HEK293 (cell line): ENCODE results near the gene CRTC1.

ENCODE experiments used
- CTCF ChIA-PET: fragments of 350-600 bp; formaldehyde crosslinking; extraction: SDS; loops from one replicate; lab custom pipeline; 2021; ENCODE audit warnings: antibody characterized with exemption; lab: Yijun Ruan, JAX
- POLR2A ChIA-PET: fragments of 300-600 bp; formaldehyde crosslinking; extraction: SDS; loops from one replicate; lab custom pipeline; 2020; ENCODE audit warnings: antibody characterized with exemption, inconsistent platforms; lab: Yijun Ruan, JAX
- H3K27ac ChIP-seq: fragments of 200-500 bp; sonication (Bioruptor generic); 2 replicates; pipeline ENCODE4 v1.5.1; 2014; ENCODE audit warnings: low read depth, low read length, control low read depth, inconsistent platforms; ENCODE audit errors: extremely low read depth
- H3K36me3 ChIP-seq, 2 experiments: fragments of 200-500 bp in 1 of 2; sonication (Bioruptor generic) in 1 of 2; 1 replicate in 1 of 2; 2 replicates in 1 of 2; pipeline ENCODE4 v1.5.1; 2014 to 2017; ENCODE audit warnings: inconsistent platforms in 2 of 2, low read length in 2 of 2; ENCODE audit not compliant: control insufficient read depth in 2 of 2, insufficient read depth in 1 of 2
- H3K4me1 ChIP-seq: fragments of 200-500 bp; sonication (Bioruptor generic); 2 replicates; pipeline ENCODE4 v1.5.1; 2014; ENCODE audit warnings: mild to moderate bottlenecking, low read length, inconsistent platforms; ENCODE audit not compliant: control insufficient read depth, insufficient read depth
- H3K4me3 ChIP-seq: 2 replicates; pipeline ENCODE4 v1.5.1; 2011; ENCODE audit warnings: low read depth, mild to moderate bottlenecking, control low read depth, low read length, moderate library complexity
- H3K9me3 ChIP-seq: fragments of 200-500 bp; sonication (Bioruptor generic); 2 replicates; pipeline ENCODE4 v1.5.1; 2014; ENCODE audit warnings: low read depth, low read length, inconsistent platforms; ENCODE audit not compliant: control insufficient read depth, insufficient read depth
- KLF9 ChIP-seq: fragments of 450-650 bp; formaldehyde crosslinking; IDR thresholded peaks from 2 replicates; pipeline ENCODE4 v1.5.1; 2016; ENCODE audit warnings: missing biosample characterization, missing genetic modification characterization, low read depth
- OVOL3 ChIP-seq: fragments of 450-650 bp; formaldehyde crosslinking; IDR thresholded peaks from 2 replicates; pipeline ENCODE4 v1.5.1; 2016; ENCODE audit warnings: missing biosample characterization, missing genetic modification characterization
- SP2 ChIP-seq: fragments of 450-650 bp; formaldehyde crosslinking; IDR thresholded peaks from 2 replicates; pipeline ENCODE4 v1.5.1; 2016; ENCODE audit warnings: missing biosample characterization, missing genetic modification characterization
- SP3 ChIP-seq: fragments of 450-650 bp; formaldehyde crosslinking; IDR thresholded peaks from 2 replicates; pipeline ENCODE4 v1.5.1; 2016; ENCODE audit warnings: missing biosample characterization, missing genetic modification characterization
- TCF7L2 ChIP-seq: IDR thresholded peaks from 2 replicates; pipeline ENCODE4 v1.6.1; 2011; ENCODE audit warnings: low read depth, mild to moderate bottlenecking, inconsistent platforms, low read length, moderate library complexity, borderline replicate concordance
- ZBTB10 ChIP-seq: fragments of 450-650 bp; formaldehyde crosslinking; IDR thresholded peaks from 2 replicates; pipeline ENCODE4 v1.5.1; 2016; ENCODE audit warnings: missing biosample characterization, missing genetic modification characterization
- ZBTB20 ChIP-seq: fragments of 450-650 bp; formaldehyde crosslinking; IDR thresholded peaks from 2 replicates; pipeline ENCODE4 v1.5.1; 2016; ENCODE audit warnings: missing biosample characterization, missing genetic modification characterization
- ZBTB49 ChIP-seq: fragments of 450-650 bp; formaldehyde crosslinking; IDR thresholded peaks from 2 replicates; pipeline ENCODE4 v1.5.1; 2016; ENCODE audit warnings: missing biosample characterization, missing genetic modification characterization, low read depth
- ZBTB8A ChIP-seq: fragments of 450-650 bp; formaldehyde crosslinking; IDR thresholded peaks from 2 replicates; pipeline ENCODE4 v1.5.1; 2016; ENCODE audit warnings: missing biosample characterization, missing genetic modification characterization
- ZFP37 ChIP-seq: fragments of 450-650 bp; formaldehyde crosslinking; IDR thresholded peaks from 2 replicates; pipeline ENCODE4 v1.5.1; 2016; ENCODE audit warnings: missing biosample characterization, missing genetic modification characterization
- ZFP41 ChIP-seq: fragments of 450-650 bp; formaldehyde crosslinking; IDR thresholded peaks from 2 replicates; pipeline ENCODE4 v1.5.1; 2016; ENCODE audit warnings: missing biosample characterization, missing genetic modification characterization, borderline replicate concordance
- ZNF112 ChIP-seq: fragments of 450-650 bp; formaldehyde crosslinking; IDR thresholded peaks from 2 replicates; pipeline ENCODE4 v1.5.0; 2017; ENCODE audit warnings: missing biosample characterization, missing genetic modification characterization
- ZNF121 ChIP-seq: fragments of 450-650 bp; formaldehyde crosslinking; IDR thresholded peaks from 2 replicates; pipeline ENCODE4 v1.5.1; 2016; ENCODE audit warnings: missing biosample characterization, missing genetic modification characterization
- ZNF211 ChIP-seq: fragments of 450-650 bp; formaldehyde crosslinking; IDR thresholded peaks from 2 replicates; pipeline ENCODE4 v1.5.1; 2016; ENCODE audit warnings: low read depth, missing biosample characterization, missing genetic modification characterization
- ZNF221 ChIP-seq: fragments of 450-650 bp; formaldehyde crosslinking; IDR thresholded peaks from 2 replicates; pipeline ENCODE4 v1.5.1; 2017; ENCODE audit warnings: missing biosample characterization, missing genetic modification characterization, borderline replicate concordance
- ZNF223 ChIP-seq: fragments of 450-650 bp; formaldehyde crosslinking; IDR thresholded peaks from 2 replicates; pipeline ENCODE4 v1.5.1; 2016; ENCODE audit warnings: missing biosample characterization, missing genetic modification characterization
- ZNF24 ChIP-seq: fragments of 450-650 bp; formaldehyde crosslinking; IDR thresholded peaks from 2 replicates; pipeline ENCODE4 v1.5.1; 2016; ENCODE audit warnings: missing biosample characterization, missing genetic modification characterization
- ZNF280C ChIP-seq: fragments of 450-650 bp; formaldehyde crosslinking; IDR thresholded peaks from 2 replicates; pipeline ENCODE4 v1.5.1; 2016; ENCODE audit warnings: missing biosample characterization, missing genetic modification characterization
- ZNF335 ChIP-seq: fragments of 450-650 bp; formaldehyde crosslinking; conservative IDR thresholded peaks from 2 replicates; pipeline ENCODE4 v1.5.1; 2016; ENCODE audit warnings: missing biosample characterization, missing genetic modification characterization
- ZNF366 ChIP-seq: fragments of 450-650 bp; formaldehyde crosslinking; conservative IDR thresholded peaks from 2 replicates; pipeline ENCODE4 v1.5.1; 2016; ENCODE audit warnings: missing biosample characterization, missing genetic modification characterization
- ZNF394 ChIP-seq: fragments of 450-650 bp; formaldehyde crosslinking; IDR thresholded peaks from 2 replicates; pipeline ENCODE4 v1.5.1; 2016; ENCODE audit warnings: missing biosample characterization, missing genetic modification characterization, mild to moderate bottlenecking, moderate library complexity, borderline replicate concordance
- TF ChIP-seq, protein P1 (sequence below): fragments of 450-650 bp; formaldehyde crosslinking; IDR thresholded peaks from 2 replicates; pipeline ENCODE4 v1.5.1; 2016; ENCODE audit warnings: missing biosample characterization, missing genetic modification characterization
- TF ChIP-seq, protein P2 (sequence below): fragments of 450-650 bp; formaldehyde crosslinking; IDR thresholded peaks from 2 replicates; pipeline ENCODE4 v1.5.1; 2016; ENCODE audit warnings: missing biosample characterization, missing genetic modification characterization

The CRTC1 gene

DNA sequence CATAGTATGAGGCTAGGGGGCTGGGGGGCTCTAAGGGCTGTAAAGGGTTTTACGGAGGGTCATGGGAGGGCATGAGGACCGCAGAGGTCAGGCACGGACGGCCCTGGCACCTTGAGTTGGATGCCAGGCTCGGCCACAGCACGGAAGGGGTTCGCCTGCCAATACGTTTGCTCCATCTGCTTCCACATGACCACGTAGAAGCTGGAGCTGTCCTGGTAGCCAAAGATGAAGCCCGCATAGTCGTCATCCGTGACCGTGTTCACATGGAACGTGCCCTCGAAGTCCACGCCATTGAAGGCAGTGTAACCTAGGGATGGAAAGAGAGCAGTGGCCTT is 101.3 kb downstream of the CRTC1 start:
- Histone ChIP-seq H3K9me3 (no peaks in the 10 kb centered on the region), H3K4me1 (peaks cover 4% of the 10 kb centered on the region), H3K36me3 (no peaks in the 10 kb centered on the region), H3K27ac (no peak overlapping the region), H3K4me3 (no peak overlapping the region)
- ChIA-PET CTCF (interaction anchor here (1.0 kb wide), 1 partner anchor 62 kb away, joined by 3 read pairs; no protein-coding TSS in a partner anchor), POLR2A (no interaction called here)
- TF ChIP-seq ZNF24 (tag by site-specific recombination) = no peak
- no peak for TF ChIP-seq ZNF211 (tag by site-specific recombination)
- TF ChIP-seq ZNF366 (tag by site-specific recombination) = no peak
- no peak for TF ChIP-seq OVOL3
- no peak for TF ChIP-seq ZNF335 (tag by site-specific recombination)
- no peak for TF ChIP-seq ZFP41 (tag by site-specific recombination)
- no peak for TF ChIP-seq ZNF121
- TF ChIP-seq, protein P1, sequence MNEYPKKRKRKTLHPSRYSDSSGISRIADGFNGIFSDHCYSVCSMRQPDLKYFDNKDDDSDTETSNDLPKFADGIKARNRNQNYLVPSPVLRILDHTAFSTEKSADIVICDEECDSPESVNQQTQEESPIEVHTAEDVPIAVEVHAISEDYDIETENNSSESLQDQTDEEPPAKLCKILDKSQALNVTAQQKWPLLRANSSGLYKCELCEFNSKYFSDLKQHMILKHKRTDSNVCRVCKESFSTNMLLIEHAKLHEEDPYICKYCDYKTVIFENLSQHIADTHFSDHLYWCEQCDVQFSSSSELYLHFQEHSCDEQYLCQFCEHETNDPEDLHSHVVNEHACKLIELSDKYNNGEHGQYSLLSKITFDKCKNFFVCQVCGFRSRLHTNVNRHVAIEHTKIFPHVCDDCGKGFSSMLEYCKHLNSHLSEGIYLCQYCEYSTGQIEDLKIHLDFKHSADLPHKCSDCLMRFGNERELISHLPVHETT (tag by site-specific recombination) = no peak
- no peak for TF ChIP-seq ZNF112 (tag by site-specific recombination)
- no peak for TF ChIP-seq ZNF223 (tag by site-specific recombination)
- TF ChIP-seq, all 188 proteins: peak for 0

- Histone ChIP-seq H3K36me3 (no peaks in the 10 kb centered on the region), H3K27ac (peak overlapping the region; percentile 40; the same call in 1 of the 2 replicates), H3K9me3 (no peaks in the 10 kb centered on the region), H3K4me1 (peaks cover 4% of the 10 kb centered on the region), H3K4me3 (no peak overlapping the region)
- ChIA-PET POLR2A (no interaction called here), CTCF (interaction anchor here (0.8 to 1.0 kb wide), 2 partner anchors 14 to 62 kb away, joined by 3 read pairs; no protein-coding TSS in a partner anchor)
- TF ChIP-seq ZBTB8A (tag by site-specific recombination) = 0 out of 2 replicates have a peak, but pooled peaks have one; percentile 15
- no peak for TF ChIP-seq ZNF221 (tag by site-specific recombination)
- TF ChIP-seq SP3 (tag by site-specific recombination) = peak; percentile 83
- peak; percentile 71; the same call in 1 of the 2 replicates for TF ChIP-seq ZNF394 (tag by site-specific recombination)
- TF ChIP-seq, protein P2, sequence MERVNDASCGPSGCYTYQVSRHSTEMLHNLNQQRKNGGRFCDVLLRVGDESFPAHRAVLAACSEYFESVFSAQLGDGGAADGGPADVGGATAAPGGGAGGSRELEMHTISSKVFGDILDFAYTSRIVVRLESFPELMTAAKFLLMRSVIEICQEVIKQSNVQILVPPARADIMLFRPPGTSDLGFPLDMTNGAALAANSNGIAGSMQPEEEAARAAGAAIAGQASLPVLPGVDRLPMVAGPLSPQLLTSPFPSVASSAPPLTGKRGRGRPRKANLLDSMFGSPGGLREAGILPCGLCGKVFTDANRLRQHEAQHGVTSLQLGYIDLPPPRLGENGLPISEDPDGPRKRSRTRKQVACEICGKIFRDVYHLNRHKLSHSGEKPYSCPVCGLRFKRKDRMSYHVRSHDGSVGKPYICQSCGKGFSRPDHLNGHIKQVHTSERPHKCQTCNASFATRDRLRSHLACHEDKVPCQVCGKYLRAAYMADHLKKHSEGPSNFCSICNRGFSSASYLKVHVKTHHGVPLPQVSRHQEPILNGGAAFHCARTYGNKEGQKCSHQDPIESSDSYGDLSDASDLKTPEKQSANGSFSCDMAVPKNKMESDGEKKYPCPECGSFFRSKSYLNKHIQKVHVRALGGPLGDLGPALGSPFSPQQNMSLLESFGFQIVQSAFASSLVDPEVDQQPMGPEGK (tag by site-specific recombination) = peak; percentile 56; the same call in 1 of the 2 replicates
- peak; percentile 49; the same call in 1 of the 2 replicates for TF ChIP-seq ZBTB10 (tag by site-specific recombination)
- TF ChIP-seq KLF9 (tag by site-specific recombination) = peak; percentile 97
- TF ChIP-seq ZFP37 (tag by site-specific recombination) = no peak
- TF ChIP-seq ZBTB49 = no peak
- TF ChIP-seq ZNF280C (tag by site-specific recombination) = no peak
- TF ChIP-seq TCF7L2 = no peak
- peak; percentile 31; the same call in 1 of the 2 replicates for TF ChIP-seq ZBTB20
- TF ChIP-seq SP2 = peak; percentile 88
Observed at GRCh38 chr19:18785179-18786124, 102.0 kb downstream of the CRTC1 start.
